ENCODE results near the gene TRAK2.

Gene TRAK2

GRCh38 chr2:201413143-201413542, 38.1 kb downstream of the TRAK2 start:
- H3K27ac ChIP-seq, result no peak overlapping the region
- TF ChIP-seq ZFX (IDR thresholded peaks at IDR 0.05; ENCODE audit: borderline replicate concordance) (no peak), CTCF (IDR thresholded peaks at IDR 0.05) (no peak)

GRCh38 chr2:201411421-201411820, 39.8 kb downstream of the TRAK2 start:
- no peak overlapping the region for H3K27ac ChIP-seq
- no peak for TF ChIP-seq ZFX (IDR thresholded peaks at IDR 0.05; ENCODE audit: borderline replicate concordance)
- no peak for TF ChIP-seq CTCF (IDR thresholded peaks at IDR 0.05)

GRCh38 chr2:201408931-201409330, 42.3 kb downstream of the TRAK2 start:
- no peak for TF ChIP-seq ZFX (IDR thresholded peaks at IDR 0.05; ENCODE audit: borderline replicate concordance)
- no peak for TF ChIP-seq CTCF (IDR thresholded peaks at IDR 0.05)
- H3K27ac ChIP-seq, result no peak overlapping the region

GRCh38 chr2:201407265-201407664, 44.0 kb downstream of the TRAK2 start:
- TF ChIP-seq ZFX (IDR thresholded peaks at IDR 0.05; ENCODE audit: borderline replicate concordance) (no peak), CTCF (IDR thresholded peaks at IDR 0.05) (no peak)
- peak overlapping the region; percentile 45 for H3K27ac ChIP-seq

GRCh38 chr2:201406077-201406662, 45.1 kb downstream of the TRAK2 start:
- peak overlapping the region; percentile 45 for H3K27ac ChIP-seq

GRCh38 chr2:201404699-201405280, 46.5 kb downstream of the TRAK2 start:
- 0 out of 2 replicates have a peak overlapping the region, but pooled peaks have one; percentile 5 for H3K27ac ChIP-seq
- peak; percentile 6; the same call in 1 of the 2 replicates for TF ChIP-seq CTCF (IDR thresholded peaks at IDR 0.05)
- no peak for TF ChIP-seq ZFX (IDR thresholded peaks at IDR 0.05; ENCODE audit: borderline replicate concordance)

More at GRCh38 chr2:201406077-201406662, 45.1 kb downstream of the TRAK2 start:
- no peak for TF ChIP-seq ZFX (IDR thresholded peaks at IDR 0.05; ENCODE audit: borderline replicate concordance)
- no peak for TF ChIP-seq CTCF (IDR thresholded peaks at IDR 0.05)

- TF ChIP-seq CTCF (IDR thresholded peaks at IDR 0.05) (no peak), ZFX (IDR thresholded peaks at IDR 0.05; ENCODE audit: borderline replicate concordance) (no peak)
- H3K27ac ChIP-seq, result 0 out of 2 replicates have a peak overlapping the region, but pooled peaks have one; percentile 5
Measured at GRCh38 chr2:201403880-201404279, 47.4 kb downstream of the TRAK2 start.

Measured in 22Rv1 (cell line).